A549 (cell line): ENCODE results near the gene PLCB1. TPM values are rescaled to one million over a fixed set of nuclear protein-coding genes. Genes with fewer than 3 reads are reported as not detected.

Experiments
- ATAC-seq, 2 experiments: fragments of 200-7000 bp in 1 of 2; fragments of >200 bp in 1 of 2; cut with Nextera tagmentation in 1 of 2; cut with Tn5 transposase in 1 of 2; 3 replicates each; pipeline versions ENCODE4 v1.8.0 to v1.9.1; 2018 to 2020; ENCODE audit warnings: mild to moderate bottlenecking in 1 of 2, moderate library complexity in 1 of 2
- CTCF ChIA-PET: fragments of 300-600 bp; sonication (Branson Sonifier 250); formaldehyde crosslinking; extraction: SDS; loops from one replicate; lab custom pipeline; 2021; ENCODE audit warnings: antibody characterized with exemption, inconsistent platforms; lab: Yijun Ruan, JAX
- POLR2A ChIA-PET: fragments of 350-600 bp; formaldehyde crosslinking; extraction: SDS; loops from one replicate; lab custom pipeline; 2021; ENCODE audit warnings: antibody characterized with exemption, inconsistent platforms; lab: Yijun Ruan, JAX
- DNase-seq, 2 experiments: peaks; one replicate each; pipeline versions ENCODE4 v3.0.0 to v3.0.0-alpha.2; 2011 to 2016; ENCODE audit warnings: low read depth in 1 of 2, low spot score in 1 of 2
- FAIRE-seq: peaks from 2 replicates; lab custom pipeline; 2011; peaks lifted over from hg19 to GRCh38; lab: Jason Lieb, UNC
- H3K27ac ChIP-seq, 2 experiments: fragments of >200 bp; sonication (Bioruptor Twin); formaldehyde crosslinking; 3 replicates each; pipeline ENCODE4 v1.5.1; 2016 to 2017
- H3K4me1 ChIP-seq: fragments of >200 bp; sonication (Bioruptor Twin); formaldehyde crosslinking; 3 replicates; pipeline ENCODE4 v1.6.1; 2016
- H3K4me2 ChIP-seq: fragments of >200 bp; sonication (Bioruptor Twin); formaldehyde crosslinking; 3 replicates; pipeline ENCODE4 v1.6.1; 2016
- H3K4me3 ChIP-seq: fragments of >200 bp; sonication (Bioruptor Twin); formaldehyde crosslinking; 3 replicates; pipeline ENCODE4 v1.5.1; 2016
- H3K9me3 ChIP-seq: fragments of >200 bp; sonication (Bioruptor Twin); formaldehyde crosslinking; 3 replicates; pipeline ENCODE4 v1.6.1; 2016
- BCL3 ChIP-seq: fragments of >200 bp; sonication (Bioruptor Twin); formaldehyde crosslinking; IDR thresholded peaks from 3 replicates; pipeline ENCODE4 v1.6.1; 2016
- BHLHE40 ChIP-seq: IDR thresholded peaks from 2 replicates; pipeline ENCODE4 v1.6.1; 2012; ENCODE audit warnings: low read depth, low read length, inconsistent platforms
- CHD4 ChIP-seq: fragments of 200-600 bp; sonication (generic); IDR thresholded peaks from 2 replicates; pipeline ENCODE4 v1.6.1; 2016; ENCODE audit warnings: antibody characterized with exemption, mild to moderate bottlenecking, borderline replicate concordance
- CTCF ChIP-seq: fragments of >200 bp; sonication (Bioruptor Twin); formaldehyde crosslinking; IDR thresholded peaks from 3 replicates; pipeline ENCODE4 v1.5.1; 2016
- ESRRA ChIP-seq: fragments of 150-350 bp; IDR thresholded peaks from 2 replicates; pipeline ENCODE4 v1.6.1; 2014; ENCODE audit warnings: mild to moderate bottlenecking, low read length, borderline replicate concordance
- GATA3 ChIP-seq: IDR thresholded peaks from 2 replicates; pipeline ENCODE4 v1.6.1; 2012; ENCODE audit warnings: borderline replicate concordance
- HMGXB4 ChIP-seq: fragments of 250-450 bp; sonication (Bioruptor Pico); IDR thresholded peaks from 2 replicates; pipeline ENCODE4 v1.5.0; 2021; ENCODE audit warnings: mild to moderate bottlenecking, moderate library complexity, borderline replicate concordance
- HOXA7 ChIP-seq: fragments of 250-450 bp; sonication (Bioruptor Pico); IDR thresholded peaks from 2 replicates; pipeline ENCODE4 v1.5.0; 2020; ENCODE audit warnings: mild to moderate bottlenecking, moderate library complexity
- HOXB13 ChIP-seq: fragments of 250-450 bp; sonication (Bioruptor Pico); IDR thresholded peaks from 2 replicates; pipeline ENCODE4 v1.5.0; 2020; ENCODE audit warnings: low read depth, mild to moderate bottlenecking, moderate library complexity
- JUNB ChIP-seq: fragments of >200 bp; sonication (Bioruptor Twin); formaldehyde crosslinking; IDR thresholded peaks from 2 replicates; pipeline ENCODE4 v1.6.1; 2016
- KDM1A ChIP-seq: fragments of 200-600 bp; sonication (generic); IDR thresholded peaks from 2 replicates; pipeline ENCODE4 v1.6.1; 2016; ENCODE audit warnings: low read depth, mild to moderate bottlenecking
- MAX ChIP-seq: IDR thresholded peaks from 2 replicates; pipeline ENCODE4 v1.6.1; 2012
- MYC ChIP-seq: IDR thresholded peaks from 2 replicates; pipeline ENCODE4 v1.6.1; 2012; ENCODE audit warnings: mild to moderate bottlenecking, inconsistent platforms, low read length, improper control_type of control experiment, borderline replicate concordance
- PBX3 ChIP-seq: IDR thresholded peaks from 2 replicates; pipeline ENCODE4 v1.6.1; 2012
- PHF8 ChIP-seq: fragments of 200-600 bp; sonication (generic); IDR thresholded peaks from 2 replicates; pipeline ENCODE4 v1.6.1; 2016; ENCODE audit warnings: low read depth, mild to moderate bottlenecking, antibody characterized with exemption, moderate library complexity, borderline replicate concordance
- POLR2A ChIP-seq: IDR thresholded peaks from 2 replicates; pipeline ENCODE4 v1.6.1; 2012; ENCODE audit warnings: mild to moderate bottlenecking, low read length
- POLR2AphosphoS2 ChIP-seq: conservative IDR thresholded peaks from 2 replicates; pipeline ENCODE4 v1.6.1; 2012; ENCODE audit warnings: low read length, improper control_type of control experiment, inconsistent platforms
- RARB ChIP-seq: fragments of 250-450 bp; sonication (Bioruptor Pico); IDR thresholded peaks from 2 replicates; pipeline ENCODE4 v1.8.0; 2021; ENCODE audit warnings: mild to moderate bottlenecking, moderate library complexity
- SREBF2 ChIP-seq: fragments of 450-650 bp; IDR thresholded peaks from 2 replicates; pipeline ENCODE4 v1.6.1; 2014; ENCODE audit warnings: mild to moderate bottlenecking, moderate library complexity
- TFCP2L1 ChIP-seq: fragments of 250-450 bp; sonication (Bioruptor Pico); IDR thresholded peaks from 2 replicates; pipeline ENCODE4 v1.5.0; 2021; ENCODE audit warnings: mild to moderate bottlenecking
- WGBS: methylation state at CpG from one replicate; pipeline ENCODE4 v1.1.6; 2017; ENCODE audit errors: missing lambda C conversion rate; 5-methylcytosine and 5-hydroxymethylcytosine counted together
- polyA plus RNA-seq, 4 experiments: library from polyadenylated mRNA; depleted of rRNA in 3 of 4; stranded (reverse); fragments of >200 nt; fragmentation: RNase III in 1 of 4; extraction: RNeasy Plus Mini Kit Qiagen cat#74134 plus additional on column Dnase treatment in 1 of 4; gene quantifications; 2 replicates in 3 of 4; 3 replicates in 1 of 4; pipeline ENCODE4 v1.2.3, GENCODE V29; 2011 to 2017

Gene PLCB1
- polyA plus RNA-seq, 2 of the 4 experiments (the other 2 are of a cell fraction) = 0.97 to 6.3 TPM

- Histone ChIP-seq H3K9me3 (0 out of 3 replicates have a peak, but pooled peaks cover 11% of the 10 kb centered on the region), H3K4me3 (no peak overlapping the region), H3K27ac (no peak overlapping the region), H3K4me2 (no peak overlapping the region), H3K4me1 (no peaks in the 10 kb centered on the region)
- ChIA-PET CTCF (interaction anchor here (1.3 to 1.7 kb wide), 3 partner anchors 21 to 443 kb away, joined by 3 to 5 read pairs (median 5); no protein-coding TSS in a partner anchor), POLR2A (no interaction called here)
- ATAC-seq (no peak), DNase-seq (no peak), FAIRE-seq (no peak)
- TF ChIP-seq KDM1A (no peak), CTCF (no peak), GATA3 (no peak)
- TF ChIP-seq, all 56 proteins: peak for 0
Measured at GRCh38 chr20:8917084-8917483, 785.0 kb downstream of the PLCB1 start.

GRCh38 chr20:8918145-8918544 lies 786.1 kb downstream of the PLCB1 start:
- 78% methylated on average over 3 of the region's 3 CpGs for WGBS
- 0 out of 3 replicates have a peak, but pooled peaks cover 11% of the 10 kb centered on the region for H3K9me3 ChIP-seq
- peak; percentile 36 for FAIRE-seq
- POLR2A ChIA-PET = no interaction called here
- H3K4me3 ChIP-seq = no peak overlapping the region
- no peak for TF ChIP-seq CHD4
- TF ChIP-seq, all 56 proteins: peak for 0
- ATAC-seq (no peak), DNase-seq (no peak)
- H3K27ac ChIP-seq = no peak overlapping the region
- no peaks in the 10 kb centered on the region for H3K4me1 ChIP-seq
- CTCF ChIA-PET = interaction anchor here (1.3 kb wide), 1 partner anchor 20 kb away, joined by 3 read pairs; no protein-coding TSS in a partner anchor
- no peak overlapping the region for H3K4me2 ChIP-seq

- Histone ChIP-seq H3K4me2 (no peak overlapping the region), H3K9me3 (no peaks in the 10 kb centered on the region; the same call in 2 of the 3 replicates), H3K4me1 (no peaks in the 10 kb centered on the region), H3K27ac (no peak overlapping the region), H3K4me3 (no peak overlapping the region)
- FAIRE-seq (no peak), DNase-seq (no peak), ATAC-seq (no peak)
- CTCF ChIA-PET = no interaction called here
- TF ChIP-seq GATA3 (no peak), BHLHE40 (no peak), HOXA7 (CRISPR knock-in tag) (no peak), MYC (no peak), ESRRA (no peak), POLR2AphosphoS2 (no peak), POLR2A (no peak), HOXB13 (CRISPR knock-in tag) (no peak), RARB (CRISPR knock-in tag) (no peak), JUNB (no peak), PHF8 (no peak), HMGXB4 (CRISPR knock-in tag) (no peak)
- POLR2A ChIA-PET = no interaction called here
- 30% methylated on average over 2 of the region's 2 CpGs for WGBS
Measured at GRCh38 chr20:8924539-8924938, 792.5 kb downstream of the PLCB1 start.

- Histone ChIP-seq H3K4me3 (no peak overlapping the region), H3K27ac (no peak overlapping the region), H3K4me2 (no peak overlapping the region), H3K9me3 (no peaks in the 10 kb centered on the region), H3K4me1 (no peaks in the 10 kb centered on the region)
- DNase-seq = no peak
- ChIA-PET POLR2A (no interaction called here), CTCF (interaction anchor here (1.4 kb wide), 1 partner anchor 12 kb away, joined by 4 read pairs; no protein-coding TSS in a partner anchor)
- WGBS = 42% methylated on average over 2 of the region's 2 CpGs
- ATAC-seq = no peak
- FAIRE-seq = peak; percentile 54
- TF ChIP-seq TFCP2L1 (CRISPR knock-in tag) (no peak), MAX (no peak), BCL3 (no peak), ESRRA (no peak), SREBF2 (no peak), PBX3 (no peak)
Measured at GRCh38 chr20:8930726-8931125, 798.7 kb downstream of the PLCB1 start.
